AG04449 (cell line): Measurements from ENCODE around the gene CLDN4.
"Not testable (repeated sequence)": the region's sequence is repeated elsewhere in the genome, so short reads cannot be mapped to it uniquely, and the experiment has no call there.

Experiments used
- CTCF ChIA-PET: fragments of 350-600 bp; formaldehyde crosslinking; extraction: SDS; loops from one replicate; lab custom pipeline; 2021; ENCODE audit warnings: antibody characterized with exemption; lab: Yijun Ruan, JAX
- POLR2A ChIA-PET: fragments of 400-600, 350-600 bp; formaldehyde crosslinking; extraction: SDS; loops from one replicate; lab custom pipeline; 2020; ENCODE audit warnings: antibody characterized with exemption, inconsistent platforms; lab: Yijun Ruan, JAX
- DNase-seq: peaks from one replicate; pipeline ENCODE4 v3.0.0-alpha.2; 2010; ENCODE audit warnings: low read depth, low spot score
- H3K4me3 ChIP-seq: 2 replicates; pipeline ENCODE4 v1.5.1; 2011; ENCODE audit warnings: low read depth, mild to moderate bottlenecking, control low read depth, low read length
- TF ChIP-seq, protein P1 (sequence below): IDR thresholded peaks from one replicate; pipeline ENCODE4 v1.5.1; 2011; ENCODE audit warnings: mild to moderate bottlenecking, moderate library complexity, low read length, control low read depth, inconsistent platforms; ENCODE audit not compliant: insufficient read depth; ENCODE audit errors: missing control alignments

Gene CLDN4

GRCh38 chr7:73834626-73835191 lies 3.9 kb downstream of the CLDN4 start:
- ChIA-PET CTCF (no interaction called here), POLR2A (no interaction called here)
- TF ChIP-seq, protein P1, sequence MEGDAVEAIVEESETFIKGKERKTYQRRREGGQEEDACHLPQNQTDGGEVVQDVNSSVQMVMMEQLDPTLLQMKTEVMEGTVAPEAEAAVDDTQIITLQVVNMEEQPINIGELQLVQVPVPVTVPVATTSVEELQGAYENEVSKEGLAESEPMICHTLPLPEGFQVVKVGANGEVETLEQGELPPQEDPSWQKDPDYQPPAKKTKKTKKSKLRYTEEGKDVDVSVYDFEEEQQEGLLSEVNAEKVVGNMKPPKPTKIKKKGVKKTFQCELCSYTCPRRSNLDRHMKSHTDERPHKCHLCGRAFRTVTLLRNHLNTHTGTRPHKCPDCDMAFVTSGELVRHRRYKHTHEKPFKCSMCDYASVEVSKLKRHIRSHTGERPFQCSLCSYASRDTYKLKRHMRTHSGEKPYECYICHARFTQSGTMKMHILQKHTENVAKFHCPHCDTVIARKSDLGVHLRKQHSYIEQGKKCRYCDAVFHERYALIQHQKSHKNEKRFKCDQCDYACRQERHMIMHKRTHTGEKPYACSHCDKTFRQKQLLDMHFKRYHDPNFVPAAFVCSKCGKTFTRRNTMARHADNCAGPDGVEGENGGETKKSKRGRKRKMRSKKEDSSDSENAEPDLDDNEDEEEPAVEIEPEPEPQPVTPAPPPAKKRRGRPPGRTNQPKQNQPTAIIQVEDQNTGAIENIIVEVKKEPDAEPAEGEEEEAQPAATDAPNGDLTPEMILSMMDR = no peak
- no peak overlapping the region for H3K4me3 ChIP-seq
- DNase-seq = no peak

DNA sequence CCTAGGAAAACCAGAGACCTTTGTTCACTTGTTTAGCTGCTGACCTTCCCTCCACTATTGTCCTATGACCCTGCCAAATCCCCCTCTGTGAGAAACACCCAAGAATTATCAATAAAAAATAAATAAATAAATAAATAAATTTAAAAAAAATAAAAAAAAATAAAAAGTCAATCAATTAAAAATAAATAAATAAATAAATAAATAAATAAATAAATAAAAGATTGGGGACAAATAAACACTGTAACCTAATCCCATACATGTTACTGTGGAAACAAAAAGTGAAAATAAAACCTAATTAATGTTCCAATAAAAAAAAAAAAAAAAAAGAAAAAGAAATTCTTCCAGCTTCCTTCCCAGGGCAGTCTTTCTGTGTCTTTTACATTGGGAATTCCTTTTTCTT lies 6.4 kb downstream of the CLDN4 start:
- DNase-seq, CTCF ChIA-PET, H3K4me3 ChIP-seq: not testable (repeated sequence)
- POLR2A ChIA-PET = interaction anchor here (1.0 kb wide), 1 partner anchor 10 kb away, joined by 3 read pairs; no protein-coding TSS in a partner anchor

- H3K4me3 ChIP-seq = no peak overlapping the region
- no peak for DNase-seq
- POLR2A ChIA-PET = no interaction called here
- TF ChIP-seq, protein P1 = no peak
- CTCF ChIA-PET = no interaction called here
These were observed 7.8 kb downstream of the CLDN4 start for GRCh38 chr7:73838642-73839041.

- ChIA-PET CTCF (interaction anchor here (1.1 kb wide), 1 partner anchor 15 kb away, joined by 3 read pairs; no protein-coding TSS in a partner anchor), POLR2A (no interaction called here)
- no peak for DNase-seq
- TF ChIP-seq, protein P1 = no peak
- H3K4me3 ChIP-seq = no peak overlapping the region
These were observed 8.5 kb downstream of the CLDN4 start for GRCh38 chr7:73839290-73839689.

DNA sequence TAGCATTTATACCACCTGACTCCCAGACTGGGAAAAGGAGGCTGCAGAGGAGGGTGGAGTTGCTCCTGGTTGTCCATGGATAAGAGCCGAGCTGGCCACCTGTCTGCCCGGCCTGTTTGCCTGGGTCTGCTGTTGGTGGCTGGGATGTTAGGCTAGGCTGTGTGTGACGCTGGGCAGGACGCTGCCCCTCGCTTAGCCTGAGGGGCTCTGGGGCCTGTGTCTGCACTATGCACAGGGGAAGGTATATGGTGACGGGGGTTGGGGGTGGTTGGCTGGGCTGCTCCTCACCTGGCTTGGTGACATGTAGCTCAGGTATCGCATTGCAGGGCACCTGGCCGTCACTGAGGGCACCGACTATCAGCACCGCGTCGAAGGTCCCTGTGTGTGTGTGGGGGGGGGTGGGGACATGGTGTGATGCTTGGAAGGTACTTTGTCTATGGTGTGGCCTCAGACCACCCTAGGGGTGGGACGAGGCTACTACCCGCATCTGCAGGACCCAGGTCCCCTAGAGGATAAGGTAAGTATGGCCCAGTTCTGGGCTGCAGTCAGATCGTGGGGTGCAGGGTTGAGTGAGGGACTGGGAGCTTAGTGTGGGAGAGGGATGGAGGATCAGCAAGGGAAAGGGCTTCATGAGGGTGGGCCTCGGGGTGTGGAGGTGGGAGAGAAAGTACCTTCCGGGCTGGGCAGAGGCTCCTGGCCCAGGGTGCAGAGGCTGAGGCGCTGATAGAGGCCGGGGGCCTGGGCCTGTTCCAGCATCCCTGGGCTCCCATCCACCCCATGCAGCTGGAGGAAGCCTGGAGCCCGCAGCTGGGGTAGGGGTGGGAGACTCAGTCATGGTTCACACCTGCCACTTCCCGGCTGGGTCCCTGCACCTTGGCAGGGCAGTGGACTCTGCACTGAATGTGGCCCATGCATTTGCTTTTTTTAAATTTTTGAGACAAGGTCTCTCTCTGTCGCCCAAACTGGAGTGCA lies 9.2 kb downstream of the CLDN4 start:
- CTCF ChIA-PET = interaction anchor here (0.7 to 1.1 kb wide), 3 partner anchors 15 to 28 kb away, joined by 3 read pairs; no protein-coding TSS in a partner anchor
- no peak overlapping the region for H3K4me3 ChIP-seq
- no peak for DNase-seq
- POLR2A ChIA-PET = no interaction called here
- TF ChIP-seq, protein P1 = no peak

DNA sequence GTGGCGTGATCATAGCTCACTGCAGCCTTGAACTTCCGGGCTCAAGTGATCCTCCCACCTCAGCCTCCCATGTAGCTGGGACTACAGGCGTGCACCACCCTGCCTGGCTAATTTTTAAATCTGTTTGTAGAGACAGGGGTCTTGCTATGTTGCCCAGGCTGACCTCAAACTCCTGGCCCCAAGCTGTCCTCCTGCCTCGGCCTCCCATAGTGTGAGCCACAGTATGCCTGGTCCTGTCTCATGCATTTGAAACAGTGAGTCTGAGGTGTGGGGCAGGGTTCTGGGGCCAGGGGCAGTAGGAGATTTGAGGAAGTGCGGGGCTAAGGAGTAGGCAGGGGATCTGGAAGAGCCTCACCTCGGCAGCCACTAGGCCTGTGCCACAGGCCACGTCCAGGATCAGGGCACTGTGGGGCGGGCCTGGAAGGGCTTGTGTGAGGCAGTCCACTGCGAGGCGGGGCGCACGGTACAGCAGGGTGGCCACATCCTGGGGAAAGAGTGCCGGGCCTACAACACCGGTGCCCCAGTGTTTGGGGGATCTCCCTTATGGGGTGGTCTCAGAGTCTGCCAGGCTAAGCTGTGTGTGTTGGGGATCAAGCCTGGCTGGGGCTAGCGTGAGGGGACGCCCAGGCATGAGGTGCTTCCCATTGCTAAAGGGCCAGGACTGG lies 10.1 kb downstream of the CLDN4 start:
- TF ChIP-seq, protein P1 = no peak
- POLR2A ChIA-PET = no interaction called here
- CTCF ChIA-PET = interaction anchor here (0.7 to 2.6 kb wide), 5 partner anchors 11 to 234 kb away, joined by 3 to 9 read pairs (median 3); no protein-coding TSS in a partner anchor
- DNase-seq = no peak
- H3K4me3 ChIP-seq = no peak overlapping the region
